ENCODE measurements around the gene TMOD2. TPM values are rescaled to one million over a fixed set of nuclear protein-coding genes. Genes with fewer than 3 reads are reported as not detected.

TMOD2 gene
- total and polyA plus RNA-seq, 2 of the 8 experiments (the other 6 are each of a cell fraction or from before 2014, with no cell fraction given) = 0.80 to 6.5 TPM

DNA sequence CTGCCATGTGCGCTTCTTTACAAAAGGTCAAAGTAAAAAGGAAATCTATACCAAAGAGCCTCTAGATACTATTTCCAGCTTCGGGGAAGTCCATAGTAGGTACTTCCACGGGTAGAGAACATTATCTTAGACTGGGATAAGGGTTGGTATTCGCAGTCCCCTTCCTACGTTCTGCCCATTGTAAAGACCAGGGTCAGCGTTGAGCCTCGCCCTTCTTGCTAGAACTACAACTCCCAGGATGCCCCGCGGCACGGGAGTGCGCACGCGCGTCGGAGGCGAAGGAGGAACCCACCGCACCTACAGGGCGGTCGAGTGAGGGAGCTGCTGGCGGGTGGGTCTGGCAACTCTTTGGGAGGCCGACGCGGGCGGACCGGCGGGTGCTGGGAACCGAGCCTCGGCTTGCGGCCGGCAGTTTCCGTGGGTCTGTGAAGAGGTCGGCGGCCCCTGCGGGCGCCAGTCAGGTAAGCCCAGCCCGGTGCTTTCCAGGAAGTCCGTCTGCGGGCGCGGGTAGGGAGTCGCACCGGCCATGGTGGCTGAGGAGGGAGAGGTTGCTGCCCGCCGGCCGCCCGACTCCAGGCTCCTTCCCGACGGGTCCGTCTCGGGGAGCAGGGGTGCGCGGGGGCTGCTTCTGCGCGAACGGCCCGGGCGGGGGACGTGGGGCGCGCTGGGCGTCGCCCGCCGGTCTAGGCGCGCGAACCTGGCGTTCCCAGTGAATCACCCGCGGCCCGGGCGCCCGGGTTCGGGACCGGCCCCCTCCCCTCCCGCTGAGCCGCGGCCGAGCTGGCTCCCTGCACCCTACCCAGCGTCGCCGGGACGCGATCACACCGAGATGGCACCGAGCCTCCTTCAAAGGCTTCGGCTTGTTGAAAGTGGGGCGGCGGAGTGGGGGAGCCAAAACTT is 78.2 kb downstream of the TMOD2 start, which contains the start of gene TMOD3:
Gene TMOD3 (plus strand): TSS at position 278 of the 900 bp plus-strand sequence. CDS start 33,232 bp downstream, outside the sequence.
- Histone ChIP-seq H3K27me3 (replicated peaks in 1 of 4; ENCODE audit: control insufficient read depth in 3 of 4, extremely low read depth in 1 of 4, insufficient read depth in 3 of 4, low read length in 3 of 4) (no peaks in the 10 kb centered on the region), H3K4me1 (replicated peaks in 1 of 4; ENCODE audit: control insufficient read depth in 3 of 4, insufficient read depth in 4 of 4, low read length in 3 of 4) (no peaks in the 10 kb centered on the region), H4K8ac (ENCODE audit: extremely low read depth, insufficient read depth, low read length) (peak within 1 kb of the TSS; percentile 97), H2AK5ac (ENCODE audit: low read depth, low read length) (no peak within 1 kb of the TSS), H3K79me2 (ENCODE audit: control insufficient read depth in 1 of 2, insufficient read depth in 2 of 2, low read length in 2 of 2) (peaks cover 0 to 39% of the 10 kb centered on the region in 2 experiments; a peak in 3 of 4 replicates), H3K9ac (replicated peaks in 1 of 4; ENCODE audit: extremely low read depth in 1 of 4, low read depth in 3 of 4, low read length in 3 of 4) (peak within 1 kb of the TSS; percentile 31 to 66 (median 62); a peak in 6 of 7 replicates), H3K23ac (ENCODE audit: insufficient read length) (no peak within 1 kb of the TSS), H4K5ac (ENCODE audit: insufficient read length, low read depth, low read length) (peak within 1 kb of the TSS; percentile 78), H2BK15ac (ENCODE audit: low read length) (no peak within 1 kb of the TSS), H4K91ac (replicated peaks; ENCODE audit: insufficient read length, low read length) (no peak within 1 kb of the TSS), H3K4me3 (ENCODE audit: extremely low read depth in 1 of 4, insufficient read depth in 2 of 4, low read depth in 3 of 4, low read length in 4 of 4) (peak within 1 kb of the TSS; percentile 74 to 92 (median 88)), H3K9me3 (ENCODE audit: insufficient read depth in 2 of 2, low read depth in 1 of 2, low read length in 1 of 2) (no peaks in the 10 kb centered on the region), H3K27ac (ENCODE audit: low read depth, low read length) (peak within 1 kb of the TSS; percentile 32; the same call in 1 of the 2 replicates), H2BK12ac (ENCODE audit: low read depth, low read length) (no peak within 1 kb of the TSS), H2BK20ac (ENCODE audit: low read length) (no peak within 1 kb of the TSS), H4K20me1 (replicated peaks in 1 of 2; ENCODE audit: control insufficient read depth in 1 of 2, insufficient read depth in 2 of 2, low read length in 2 of 2) (peaks cover 3 to 7% of the 10 kb centered on the region in 2 experiments), H2BK5ac (ENCODE audit: low read depth, low read length) (peak within 1 kb of the TSS; percentile 71; the same call in 1 of the 2 replicates), H3K79me1 (ENCODE audit: low read depth, low read length) (peaks cover 2% of the 10 kb centered on the region; the same call in 1 of the 2 replicates), H2BK120ac (replicated peaks; ENCODE audit: low read depth, low read length) (no peak within 1 kb of the TSS), H3K4me2 (ENCODE audit: insufficient read depth in 1 of 2, low read depth in 2 of 2, low read length in 2 of 2) (peak within 1 kb of the TSS; percentile 69 to 74), H3K4ac (replicated peaks; ENCODE audit: insufficient read length, low read depth, low read length) (no peak within 1 kb of the TSS), H3K56ac (replicated peaks; ENCODE audit: insufficient read length, low read depth, low read length) (peak within 1 kb of the TSS; percentile 92), H3K18ac (ENCODE audit: extremely low read depth, low read length) (peak within 1 kb of the TSS; percentile 71), H3K14ac (ENCODE audit: insufficient read length) (no peak within 1 kb of the TSS), H2AFZ (ENCODE audit: low read length) (peak within 1 kb of the TSS; percentile 4; the same call in 1 of the 2 replicates), H3K23me2 (ENCODE audit: low read depth, low read length) (no peaks in the 10 kb centered on the region), H3K36me3 (ENCODE audit: control insufficient read depth in 2 of 4, insufficient read depth in 4 of 4, low read length in 3 of 4) (no peaks in the 10 kb centered on the region)
- FAIRE-seq (no peak), DNase-seq (ENCODE audit: low read depth in 1 of 2, low spot score in 2 of 2) (peak; percentile 79 to 98)
- 4% methylated on average over 62 of the region's 89 CpGs; no CpG with 5 or more reads in 1 of the 2 experiments for WGBS, 2 experiments (ENCODE audit: extremely low coverage in 1 of 2, insufficient coverage in 1 of 2, insufficient read length in 1 of 2, insufficient replicate concordance in 2 of 2, low coverage in 1 of 2, low lambda C conversion rate in 2 of 2, missing lambda C conversion rate in 1 of 2)
- ChIA-PET POLR2A (ENCODE audit: partially characterized antibody) (interaction anchor here (0.6 to 1.2 kb wide), 2 partner anchors 141 to 328 kb away, joined by 4 read pairs; no protein-coding TSS in a partner anchor), CTCF (ENCODE audit: partially characterized antibody) (interaction anchor here (0.6 to 2.4 kb wide), 5 partner anchors 11 to 88 kb away, joined by 3 to 5 read pairs (median 3); no protein-coding TSS in a partner anchor)
- no peak; the same call in 1 of the 2 replicates for TF ChIP-seq CREB1 (IDR thresholded peaks at IDR 0.05)
- no peak for TF ChIP-seq ZNF274 (IDR thresholded peaks at IDR 0.05; ENCODE audit: borderline replicate concordance, extremely low read depth, low read length)
- no peak for TF ChIP-seq FOSL1 (IDR thresholded peaks at IDR 0.05; ENCODE audit: insufficient read depth, low read depth, low read length)
- TF ChIP-seq NRF1 (IDR thresholded peaks at IDR 0.05; ENCODE audit: low read depth, low read length) = peak; percentile 53
- no peak for TF ChIP-seq RAD21 (IDR thresholded peaks at IDR 0.05 in 1 of 2, conservative IDR thresholded peaks at IDR 0.05 in 1 of 2; ENCODE audit: low read depth in 2 of 2, low read length in 2 of 2)
- TF ChIP-seq POLR2A (IDR thresholded peaks at IDR 0.05; ENCODE audit: control extremely low read depth in 1 of 2, low read depth in 2 of 2, low read length in 2 of 2) = peak in 1 of 2 experiments; percentile 91; a peak in 2 of 3 replicates
- TF ChIP-seq BCL11A (IDR thresholded peaks at IDR 0.05; ENCODE audit: low read depth in 2 of 2, low read length in 2 of 2) = no peak
- TF ChIP-seq RBBP5 (IDR thresholded peaks at IDR 0.05; ENCODE audit: borderline replicate concordance, low read depth, low read length) = peak; percentile 79; the same call in 1 of the 2 replicates
- TF ChIP-seq RFX5 (IDR thresholded peaks at IDR 0.05; ENCODE audit: borderline replicate concordance, low read depth, low read length) = no peak
- no peak for TF ChIP-seq RNF2 (IDR thresholded peaks at IDR 0.05; ENCODE audit: borderline replicate concordance, low read depth, low read length, missing control alignments, poor library complexity, severe bottlenecking)

Measured in H1 (cell line).